Heart left ventricle (tissue), 16 donors: Measurements from ENCODE around the gene TF. TPM values are rescaled to one million over a fixed set of nuclear protein-coding genes. Genes with fewer than 3 reads are reported as not detected.

ENCODE experiments used
- ATAC-seq, 4 donors: fragments of 200-7000 bp; cut with Tn5 transposase; one replicate each; pipeline ENCODE4 v1.9.1; 2020 to 2022; ENCODE audit warnings: moderate library complexity in 4 of 4, mild to moderate bottlenecking in 3 of 4, moderate number of reproducible peaks in 1 of 4
- DNase-seq, 5 donors: peaks; one replicate each; pipeline ENCODE4 v3.0.0-alpha.2; 2020
- H3K27ac ChIP-seq, 12 donors: fragments of 200-600 bp; sonication (generic) in 4 of 12; one replicate each; pipeline versions ENCODE4 v1.5.0 to v1.8.0; 2016 to 2022; ENCODE audit warnings: mild to moderate bottlenecking in 2 of 12
- H3K27me3 ChIP-seq, 9 donors: fragments of 200-600 bp; sonication (generic) in 2 of 9; one replicate each; pipeline versions ENCODE4 v1.5.1 to v1.8.0; 2016 to 2022; ENCODE audit warnings: mild to moderate bottlenecking in 3 of 9
- H3K36me3 ChIP-seq, 9 donors: fragments of 200-600 bp; sonication (generic) in 2 of 9; one replicate each; pipeline versions ENCODE4 v1.5.0 to v1.8.0; 2018 to 2022; ENCODE audit warnings: mild to moderate bottlenecking in 2 of 9
- H3K4me1 ChIP-seq, 12 donors: fragments of 200-600 bp; sonication (generic) in 4 of 12; one replicate each; pipeline versions ENCODE4 v1.5.0 to v1.8.0; 2016 to 2022; ENCODE audit warnings: mild to moderate bottlenecking in 3 of 12
- H3K4me3 ChIP-seq, 12 donors: fragments of 200-600 bp; sonication (generic) in 4 of 12; one replicate each; pipeline versions ENCODE4 v1.5.0 to v1.8.0; 2017 to 2022; ENCODE audit warnings: mild to moderate bottlenecking in 9 of 12, moderate library complexity in 4 of 12
- H3K9me3 ChIP-seq, 12 donors: fragments of 200-600 bp; sonication (generic) in 4 of 12; one replicate each; pipeline versions ENCODE4 v1.5.0 to v1.8.0; 2016 to 2022; ENCODE audit warnings: mild to moderate bottlenecking in 1 of 12
- POLR2A ChIP-seq, 2 donors: fragments of 450-650 bp; IDR thresholded peaks; one replicate each; pipeline ENCODE4 v1.6.1; 2017; ENCODE audit warnings: antibody characterized with exemption in 2 of 2, mild to moderate bottlenecking in 2 of 2, moderate library complexity in 2 of 2
- WGBS, 4 donors: extraction: QIAGEN DNeasy Blood & Tissue Kit in 2 of 4; methylation state at CpG; one replicate each; pipeline versions ENCODE4 v1.1.5 to v1.1.7; 2013 to 2018; 5-methylcytosine and 5-hydroxymethylcytosine counted together
- intact Hi-C, 10 donors: fragments of 100-400 bp; cut with DNase I; formaldehyde crosslinking; loops; one replicate each; pipeline versions ENCODE4 v1.11.1 to v1.14.2; 2022
- polyA plus RNA-seq, 2 donors: library from polyadenylated mRNA; stranded (reverse); fragments of 200-250 nt; gene quantifications; one replicate each; pipeline ENCODE4 v1.2.3, GENCODE V29; 2013
- total RNA-seq, 9 donors: library from RNA; depleted of rRNA in 2 of 9; stranded (reverse); fragments of >200 nt in 2 of 9; fragmentation: NEBNext Ultra II Directional in 3 of 9; extraction: Animal tissue kit (Norgen Biotek cat#: 25700) in 3 of 9; gene quantifications; one replicate each; pipeline versions ENCODE4 v1.1.0 to v1.2.4, GENCODE V29; 2016 to 2023
- TF ChIP-seq, protein P1 (sequence below), 12 donors: fragments of 200-600 bp; sonication (generic) in 4 of 12; IDR thresholded peaks; one replicate each; pipeline versions ENCODE4 v1.5.0 to v1.8.0; 2018 to 2022; ENCODE audit warnings: antibody characterized with exemption in 12 of 12, mild to moderate bottlenecking in 5 of 12
- donor health status: ischemic (EF 13 %, LVEDD 7.1; RV severe dilation, severe dysfunction).
- donor health status: healthy with polysubstance abuse.
- donor health status: DM: no; HTN: yes; CAD: no.
- donor health status: DM: no; HTN: no; CAD: no.
- donor health status: ischemic (EF 25% LVEDD 6.9; RV normal size, moderate dysfunction).
- donor health status: ischemic (EF 25% LVEDD 5.7; RV mildly dilated, moderate dysfunction).
- donor health status: healthy.
- donor health status: DM: yes; HTN: yes; CAD: no.
- donor health status: ischemic (EF 35%, LVEDD 5.7; RV mildly dilated, moderate dysfunction).
- donor health status: nonischemic (EF 11% LVEDD 7.7; RV severe dilation, severe dysfunction).
- donor health status: DM: yes; HTN: yes; CAD: no.
- donor health status: PGD.
- donor health status: ischemic (EF 29% LVEDD 5.4; RV normal size, mild dysfunction).
- donor health status: nonischemic (EF 23%, LVEDD 6.1; RV moderate dilation, normal function).

Gene TF
- total and polyA plus RNA-seq, 11 donors: 0.86 to 76.0 (median 2.4) TPM; not detected in 1

DNA sequence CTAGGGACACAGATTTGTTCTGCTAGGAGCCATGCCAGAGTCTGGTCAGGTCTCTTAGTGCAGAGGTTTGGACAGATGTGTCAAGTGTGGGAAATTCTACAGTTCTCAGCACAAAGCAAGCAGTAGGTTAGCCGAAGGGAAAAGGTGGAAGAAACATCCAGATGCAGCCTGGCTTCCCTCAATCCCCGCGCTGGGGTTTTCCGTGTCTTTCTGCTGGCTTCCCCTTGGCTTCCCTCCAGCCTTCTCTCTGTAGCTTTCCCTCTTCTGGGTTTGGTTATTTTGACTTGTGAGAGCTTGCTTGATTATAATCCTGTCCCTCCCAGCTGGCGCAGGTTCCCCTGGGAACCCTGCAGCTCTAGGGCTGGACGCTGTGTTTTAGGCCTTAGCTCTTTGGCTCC is 4.1 kb downstream of the TF start:
- Histone ChIP-seq H3K4me3 (no peak overlapping the region), H3K36me3 (no peaks in the 10 kb centered on the region), H3K4me1 (peaks cover 0 to 11% (median 0%) of the 10 kb centered on the region in 12 donors), H3K9me3 (no peaks in the 10 kb centered on the region), H3K27ac (no peak overlapping the region), H3K27me3 (peaks cover 0 to 22% (median 10%) of the 10 kb centered on the region in 9 donors)
- TF ChIP-seq, protein P1, sequence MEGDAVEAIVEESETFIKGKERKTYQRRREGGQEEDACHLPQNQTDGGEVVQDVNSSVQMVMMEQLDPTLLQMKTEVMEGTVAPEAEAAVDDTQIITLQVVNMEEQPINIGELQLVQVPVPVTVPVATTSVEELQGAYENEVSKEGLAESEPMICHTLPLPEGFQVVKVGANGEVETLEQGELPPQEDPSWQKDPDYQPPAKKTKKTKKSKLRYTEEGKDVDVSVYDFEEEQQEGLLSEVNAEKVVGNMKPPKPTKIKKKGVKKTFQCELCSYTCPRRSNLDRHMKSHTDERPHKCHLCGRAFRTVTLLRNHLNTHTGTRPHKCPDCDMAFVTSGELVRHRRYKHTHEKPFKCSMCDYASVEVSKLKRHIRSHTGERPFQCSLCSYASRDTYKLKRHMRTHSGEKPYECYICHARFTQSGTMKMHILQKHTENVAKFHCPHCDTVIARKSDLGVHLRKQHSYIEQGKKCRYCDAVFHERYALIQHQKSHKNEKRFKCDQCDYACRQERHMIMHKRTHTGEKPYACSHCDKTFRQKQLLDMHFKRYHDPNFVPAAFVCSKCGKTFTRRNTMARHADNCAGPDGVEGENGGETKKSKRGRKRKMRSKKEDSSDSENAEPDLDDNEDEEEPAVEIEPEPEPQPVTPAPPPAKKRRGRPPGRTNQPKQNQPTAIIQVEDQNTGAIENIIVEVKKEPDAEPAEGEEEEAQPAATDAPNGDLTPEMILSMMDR (IDR thresholded peaks at IDR 0.05): no peak
- no peak for TF ChIP-seq POLR2A (IDR thresholded peaks at IDR 0.05)
- WGBS, 4 donors: 47 to 61% (median 53%) methylated on average over 6 of the region's 6 CpGs
- DNase-seq: peak in 1 of 5 donors; percentile 48
- ATAC-seq: peak in 2 of 4 donors; percentile 24 to 26
- intact Hi-C loops: no loop called here

- Histone ChIP-seq H3K9me3 (no peaks in the 10 kb centered on the region), H3K36me3 (no peaks in the 10 kb centered on the region), H3K27ac (no peak overlapping the region), H3K4me3 (no peak overlapping the region), H3K27me3 (no peaks in the 10 kb centered on the region), H3K4me1 (peaks cover 0 to 5% (median 0%) of the 10 kb centered on the region in 12 donors)
- intact Hi-C loops: no loop called here
- WGBS, 4 donors: 92 to 95% (median 94%) methylated on average over 12 to 13 of the region's 13 CpGs
- TF ChIP-seq POLR2A (IDR thresholded peaks at IDR 0.05): no peak
- ATAC-seq (no peak), DNase-seq (no peak)
These were observed 7.0 kb downstream of the TF start for GRCh38 chr3:133753107-133753778.

GRCh38 chr3:133753779-133754164 is 7.6 kb downstream of the TF start:
- TF ChIP-seq POLR2A (IDR thresholded peaks at IDR 0.05): no peak
- TF ChIP-seq, protein P1 (IDR thresholded peaks at IDR 0.05): no peak
- DNase-seq (no peak), ATAC-seq (no peak)
- H3K36me3 ChIP-seq: no peaks in the 10 kb centered on the region
- no peak overlapping the region for H3K27ac ChIP-seq
- no peaks in the 10 kb centered on the region for H3K9me3 ChIP-seq
- 73 to 74% (median 74%) methylated on average over 1 of the region's 1 CpG; no CpG with 5 or more reads in 1 of the 4 donors for WGBS, 4 donors
- intact Hi-C loops: no loop called here
- H3K27me3 ChIP-seq: no peaks in the 10 kb centered on the region
- no peak overlapping the region for H3K4me3 ChIP-seq
- peaks cover 0 to 5% (median 0%) of the 10 kb centered on the region in 12 donors for H3K4me1 ChIP-seq

DNA sequence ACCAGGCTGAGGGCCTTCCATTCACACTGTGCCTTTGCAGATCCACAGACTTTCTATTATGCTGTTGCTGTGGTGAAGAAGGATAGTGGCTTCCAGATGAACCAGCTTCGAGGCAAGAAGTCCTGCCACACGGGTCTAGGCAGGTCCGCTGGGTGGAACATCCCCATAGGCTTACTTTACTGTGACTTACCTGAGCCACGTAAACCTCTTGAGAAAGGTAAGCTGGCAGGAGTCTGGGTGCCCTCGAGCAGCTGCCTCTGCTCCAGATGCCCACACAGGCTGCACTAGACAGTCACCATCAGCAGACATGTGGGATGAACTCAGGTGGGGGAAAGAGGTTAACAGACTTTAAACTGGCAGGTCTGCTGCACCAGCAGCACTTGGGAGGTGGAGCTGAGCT is 8.3 kb downstream of the TF start:
- ATAC-seq (no peak), DNase-seq (no peak)
- no peak for TF ChIP-seq POLR2A (IDR thresholded peaks at IDR 0.05)
- TF ChIP-seq, protein P1 (IDR thresholded peaks at IDR 0.05): no peak
- peaks cover 0 to 5% (median 0%) of the 10 kb centered on the region in 12 donors for H3K4me1 ChIP-seq
- no peaks in the 10 kb centered on the region for H3K9me3 ChIP-seq
- intact Hi-C loops: no loop called here
- H3K27ac ChIP-seq: no peak overlapping the region
- H3K27me3 ChIP-seq: no peaks in the 10 kb centered on the region
- WGBS, 4 donors: 85 to 94% (median 91%) methylated on average over 5 of the region's 5 CpGs
- no peaks in the 10 kb centered on the region for H3K36me3 ChIP-seq
- no peak overlapping the region for H3K4me3 ChIP-seq
